K562 (cell line): ENCODE results near the gene ABHD16A.

ENCODE experiments used
- CHD2 ChIP-seq: IDR thresholded peaks from 2 replicates; pipeline ENCODE4 v1.6.1; 2011; ENCODE audit warnings: low read depth, low read length
- ELF1 ChIP-seq: fragments of 200-800 bp; sonication (Bioruptor generic); IDR thresholded peaks from 2 replicates; pipeline ENCODE4 v1.6.1; 2016; ENCODE audit warnings: missing genetic modification characterization, missing compliant biosample characterization
- ESRRA ChIP-seq: fragments of 450-650 bp; IDR thresholded peaks from 2 replicates; pipeline ENCODE4 v1.6.1; 2014; ENCODE audit warnings: low read depth, mild to moderate bottlenecking, moderate library complexity, borderline replicate concordance
- KLF10 ChIP-seq: fragments of 250-450 bp; sonication (Bioruptor Pico); IDR thresholded peaks from 2 replicates; pipeline ENCODE4 v1.6.1; 2021; ENCODE audit warnings: matching md5 sums
- MYNN ChIP-seq, 2 experiments: sonication (generic); formaldehyde crosslinking in 1 of 2; IDR thresholded peaks; 2 replicates each; pipeline versions ENCODE4 v1.5.0 to v1.6.1; 2016 to 2020; ENCODE audit warnings: antibody characterized with exemption in 1 of 2, missing genetic modification reagents in 1 of 2
- POLR2A ChIP-seq: fragments of 450-650 bp; conservative IDR thresholded peaks from 2 replicates; pipeline ENCODE4 v1.6.1; 2016
- ZNF311 ChIP-seq: fragments of 250-450 bp; sonication (Bioruptor Pico); IDR thresholded peaks from 2 replicates; pipeline ENCODE4 v1.4.0; 2020; ENCODE audit warnings: mild to moderate bottlenecking, moderate library complexity
- TF ChIP-seq, protein P1 (sequence below): sonication (generic); formaldehyde crosslinking; IDR thresholded peaks from 2 replicates; pipeline ENCODE4 v1.4.0; 2020; ENCODE audit warnings: mild to moderate bottlenecking, missing genetic modification reagents
- TF ChIP-seq, protein P2 (sequence below): fragments of 450-650 bp; formaldehyde crosslinking; IDR thresholded peaks from 2 replicates; pipeline ENCODE4 v1.4.0; 2022; ENCODE audit warnings: mild to moderate bottlenecking, moderate library complexity

DNA sequence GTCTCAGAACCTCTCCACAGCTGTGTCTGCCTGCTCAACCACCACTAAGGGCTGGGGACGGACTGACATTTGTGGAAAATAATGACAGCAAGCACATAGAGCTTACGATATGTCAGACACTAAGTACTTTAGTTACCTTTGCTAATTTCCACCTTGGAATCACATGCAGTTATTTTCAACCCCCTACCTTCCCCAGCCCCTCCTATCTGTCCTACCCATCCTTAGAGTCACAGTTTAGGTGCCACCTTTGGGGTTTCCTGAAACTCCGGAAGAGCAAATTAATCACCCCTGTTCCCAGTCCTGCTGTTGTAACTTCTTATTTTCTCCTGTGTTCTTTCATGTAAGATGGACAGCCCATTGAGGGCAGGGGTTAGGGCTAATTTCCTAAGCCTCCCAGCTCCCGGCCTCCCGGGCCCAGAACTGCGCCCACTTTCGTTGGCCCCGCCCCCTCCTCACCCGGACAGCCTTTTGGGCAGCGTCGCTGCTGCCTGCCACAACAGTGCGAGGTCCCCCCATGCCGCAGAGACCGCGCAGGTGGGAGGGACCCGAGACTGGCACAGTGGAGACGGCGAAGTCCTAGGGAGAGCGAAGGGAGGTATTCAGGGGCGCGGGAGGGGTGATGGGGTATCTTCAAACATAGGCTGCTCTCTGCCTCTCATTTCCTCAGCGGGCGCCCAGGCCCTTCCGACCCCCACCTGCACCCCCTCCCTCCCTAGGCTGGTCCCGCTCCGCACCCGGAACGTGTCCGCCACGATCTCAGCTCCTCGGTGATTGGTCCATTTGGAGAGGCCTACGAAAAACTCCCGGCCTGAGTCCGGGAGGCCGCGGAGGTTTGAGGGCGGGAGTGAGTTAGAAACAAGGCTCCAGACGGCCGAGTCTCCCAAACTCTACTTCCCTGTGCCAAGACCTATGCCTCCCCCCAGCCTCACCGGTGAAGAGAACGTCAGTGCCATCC is 24.9 kb upstream of the ABHD16A start:
- 0 out of 2 replicates have a peak, but pooled peaks have one; percentile 5 for TF ChIP-seq CHD2
- TF ChIP-seq KLF10 (CRISPR knock-in tag): no peak
- no peak for TF ChIP-seq ESRRA
- no peak for TF ChIP-seq MYNN (IDR thresholded peaks at IDR 0.05)
- no peak for TF ChIP-seq MYNN (CRISPR knock-in tag; IDR thresholded peaks at IDR 0.05)
- TF ChIP-seq, protein P1, sequence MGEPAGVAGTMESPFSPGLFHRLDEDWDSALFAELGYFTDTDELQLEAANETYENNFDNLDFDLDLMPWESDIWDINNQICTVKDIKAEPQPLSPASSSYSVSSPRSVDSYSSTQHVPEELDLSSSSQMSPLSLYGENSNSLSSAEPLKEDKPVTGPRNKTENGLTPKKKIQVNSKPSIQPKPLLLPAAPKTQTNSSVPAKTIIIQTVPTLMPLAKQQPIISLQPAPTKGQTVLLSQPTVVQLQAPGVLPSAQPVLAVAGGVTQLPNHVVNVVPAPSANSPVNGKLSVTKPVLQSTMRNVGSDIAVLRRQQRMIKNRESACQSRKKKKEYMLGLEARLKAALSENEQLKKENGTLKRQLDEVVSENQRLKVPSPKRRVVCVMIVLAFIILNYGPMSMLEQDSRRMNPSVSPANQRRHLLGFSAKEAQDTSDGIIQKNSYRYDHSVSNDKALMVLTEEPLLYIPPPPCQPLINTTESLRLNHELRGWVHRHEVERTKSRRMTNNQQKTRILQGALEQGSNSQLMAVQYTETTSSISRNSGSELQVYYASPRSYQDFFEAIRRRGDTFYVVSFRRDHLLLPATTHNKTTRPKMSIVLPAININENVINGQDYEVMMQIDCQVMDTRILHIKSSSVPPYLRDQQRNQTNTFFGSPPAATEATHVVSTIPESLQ: no peak
- no peak for TF ChIP-seq POLR2A
- no peak for TF ChIP-seq ELF1
- TF ChIP-seq ZNF311 (CRISPR knock-in tag): no peak
- TF ChIP-seq, protein P2, sequence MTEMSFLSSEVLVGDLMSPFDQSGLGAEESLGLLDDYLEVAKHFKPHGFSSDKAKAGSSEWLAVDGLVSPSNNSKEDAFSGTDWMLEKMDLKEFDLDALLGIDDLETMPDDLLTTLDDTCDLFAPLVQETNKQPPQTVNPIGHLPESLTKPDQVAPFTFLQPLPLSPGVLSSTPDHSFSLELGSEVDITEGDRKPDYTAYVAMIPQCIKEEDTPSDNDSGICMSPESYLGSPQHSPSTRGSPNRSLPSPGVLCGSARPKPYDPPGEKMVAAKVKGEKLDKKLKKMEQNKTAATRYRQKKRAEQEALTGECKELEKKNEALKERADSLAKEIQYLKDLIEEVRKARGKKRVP (CRISPR knock-in tag): no peak
